ENCODE data around the gene CNOT1.

GRCh38 chr16:58588406-58588805 is 41.2 kb downstream of the CNOT1 start:
- TF ChIP-seq CTCF (optimal IDR thresholded peaks at IDR 0.05 in 1 of 3, IDR thresholded peaks at IDR 0.05 in 1 of 3, conservative IDR thresholded peaks at IDR 0.05 in 1 of 3; ENCODE audit: extremely low read depth in 1 of 3, insufficient read depth in 2 of 3, low read length in 3 of 3) (no peak), EZH2 (IDR thresholded peaks at IDR 0.05; ENCODE audit: low read length) (no peak)

All from keratinocyte (primary cell).